NCI-H2171 treated with DMSO at 0.1 percent for 48 hours (cell line): ENCODE data around the gene CRIP2.

Source experiments
- DNase-seq: peaks from one replicate; lab custom pipeline; 2025; lab: John Stamatoyannopoulos, UW

CRIP2 gene

DNA sequence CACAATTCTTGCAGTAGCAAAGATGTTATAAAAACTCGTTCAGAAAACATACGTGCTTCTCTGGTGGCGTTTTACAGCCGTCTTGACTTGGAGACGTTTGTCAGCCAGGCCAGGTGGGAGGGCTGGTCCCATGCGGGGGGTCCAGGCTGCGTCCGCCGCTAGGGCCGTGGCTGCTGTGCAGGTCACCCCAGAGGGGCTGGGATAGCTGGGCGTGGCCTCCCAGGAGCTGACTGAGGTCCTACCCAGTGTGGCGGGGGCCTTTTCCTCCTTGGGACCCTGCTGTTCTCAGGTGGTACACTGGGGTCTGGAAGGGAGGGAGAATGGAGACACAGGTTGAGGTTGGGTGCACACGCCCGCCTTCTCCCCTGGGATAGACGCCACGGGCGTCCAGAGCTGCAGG lies 29.8 kb upstream of the CRIP2 start:
- no peak for DNase-seq

GRCh38 chr14:105445290-105445689 lies 29.3 kb upstream of the CRIP2 start:
- DNase-seq, result no peak

GRCh38 chr14:105445901-105446845 lies 28.4 kb upstream of the CRIP2 start:
- no peak for DNase-seq

GRCh38 chr14:105446971-105447370 lies 27.6 kb upstream of the CRIP2 start:
- no peak for DNase-seq

DNA sequence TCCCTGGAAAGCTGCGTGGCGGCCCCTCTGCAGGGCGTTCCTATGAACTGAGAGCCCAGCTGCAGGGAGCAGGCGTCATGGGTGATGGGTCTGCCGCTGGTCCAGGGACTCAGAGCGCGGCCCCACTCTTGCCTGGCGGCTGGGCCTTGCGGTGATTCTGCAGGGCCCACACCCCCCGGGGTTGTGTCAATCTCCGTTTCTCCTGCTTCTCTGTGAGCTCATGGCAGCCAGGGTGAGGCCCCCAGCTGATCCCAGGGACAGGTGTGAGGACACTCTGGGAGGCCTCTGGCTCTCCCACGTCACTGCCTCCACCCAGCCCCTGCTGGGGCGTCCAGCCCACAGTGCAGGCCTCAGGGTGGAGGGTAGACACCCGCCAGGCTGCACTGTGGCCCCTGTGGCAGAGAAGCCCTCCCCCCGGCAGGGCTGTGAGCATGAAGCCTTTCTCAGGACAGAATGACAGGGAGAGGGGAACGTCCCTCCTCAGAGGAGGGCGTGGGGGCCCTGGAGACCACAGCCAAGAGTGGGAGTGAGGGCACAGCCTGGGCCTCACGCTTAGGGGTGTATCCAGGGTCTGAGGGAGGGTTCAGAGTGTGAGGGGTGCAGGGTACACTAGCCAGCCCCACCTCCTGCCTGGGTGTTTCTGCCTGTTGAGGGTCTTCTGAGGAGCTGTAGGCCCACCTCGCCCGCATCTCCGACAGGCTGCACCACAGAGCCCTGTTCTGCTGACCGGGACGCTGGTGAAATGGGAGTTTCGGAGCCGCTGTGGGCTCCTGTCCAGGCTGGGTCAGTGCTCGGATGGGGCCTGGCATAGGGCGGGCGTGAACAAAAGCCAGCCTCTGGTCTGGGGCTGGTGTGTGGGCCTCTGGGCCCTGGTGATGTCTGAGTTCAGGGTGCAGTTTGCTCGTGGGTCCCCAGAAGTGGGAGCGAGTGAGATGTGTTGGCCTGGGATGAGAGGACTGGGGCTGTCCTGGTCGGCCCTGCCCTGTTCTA lies 26.7 kb upstream of the CRIP2 start:
- DNase-seq, result no peak

- DNase-seq, result peak; percentile 29
Measured at GRCh38 chr14:105448706-105449111, 25.9 kb upstream of the CRIP2 start.

DNA sequence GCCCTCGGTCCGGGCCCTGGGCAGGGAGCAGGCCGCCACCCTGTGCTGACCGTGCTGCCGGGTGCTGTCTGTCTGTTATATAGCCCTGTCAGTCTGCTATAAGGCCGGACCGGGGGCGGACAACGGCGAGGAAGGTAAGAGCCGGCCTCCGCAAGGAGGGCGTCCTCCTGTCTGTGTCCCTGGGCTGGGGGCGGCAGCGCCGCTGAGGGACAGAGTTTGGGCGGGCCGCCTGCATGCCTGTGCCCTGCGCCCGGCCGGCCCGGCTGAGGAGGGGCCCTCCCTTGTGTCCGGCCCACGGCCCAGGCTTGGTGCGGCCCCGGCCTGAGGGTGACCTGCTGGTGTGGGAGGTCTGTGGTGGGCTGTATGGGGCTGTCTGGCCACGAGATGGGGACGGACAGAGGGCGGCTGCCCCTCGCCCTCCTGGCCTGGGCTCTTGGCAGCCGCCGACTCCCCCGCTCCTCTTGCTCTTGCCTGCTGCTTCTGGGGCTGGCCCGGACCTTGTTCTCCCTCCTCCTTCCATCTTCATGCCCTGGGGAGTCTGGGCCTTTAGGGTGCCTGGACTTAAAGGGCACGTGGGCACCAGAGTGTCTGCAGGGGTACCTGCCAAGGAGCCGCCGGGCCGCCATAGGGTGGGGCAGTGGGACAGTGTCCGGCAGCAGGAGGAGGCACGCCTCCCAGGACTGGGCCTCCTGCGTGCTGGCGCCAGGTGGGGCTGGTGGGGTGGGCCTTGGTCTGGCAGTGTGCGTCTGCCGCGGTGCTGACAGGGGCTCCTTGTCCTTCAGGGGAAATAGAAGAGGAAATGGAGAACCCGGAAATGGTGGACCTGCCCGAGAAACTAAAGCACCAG lies 25.1 kb upstream of the CRIP2 start:
- no peak for DNase-seq

GRCh38 chr14:105450123-105450505 lies 24.5 kb upstream of the CRIP2 start:
- no peak for DNase-seq

GRCh38 chr14:105450864-105451720 lies 23.5 kb upstream of the CRIP2 start:
- DNase-seq, result no peak

- DNase-seq, result no peak
Measured at GRCh38 chr14:105452963-105453362, 21.7 kb upstream of the CRIP2 start.

GRCh38 chr14:105453847-105454246 lies 20.8 kb upstream of the CRIP2 start:
- no peak for DNase-seq

DNA sequence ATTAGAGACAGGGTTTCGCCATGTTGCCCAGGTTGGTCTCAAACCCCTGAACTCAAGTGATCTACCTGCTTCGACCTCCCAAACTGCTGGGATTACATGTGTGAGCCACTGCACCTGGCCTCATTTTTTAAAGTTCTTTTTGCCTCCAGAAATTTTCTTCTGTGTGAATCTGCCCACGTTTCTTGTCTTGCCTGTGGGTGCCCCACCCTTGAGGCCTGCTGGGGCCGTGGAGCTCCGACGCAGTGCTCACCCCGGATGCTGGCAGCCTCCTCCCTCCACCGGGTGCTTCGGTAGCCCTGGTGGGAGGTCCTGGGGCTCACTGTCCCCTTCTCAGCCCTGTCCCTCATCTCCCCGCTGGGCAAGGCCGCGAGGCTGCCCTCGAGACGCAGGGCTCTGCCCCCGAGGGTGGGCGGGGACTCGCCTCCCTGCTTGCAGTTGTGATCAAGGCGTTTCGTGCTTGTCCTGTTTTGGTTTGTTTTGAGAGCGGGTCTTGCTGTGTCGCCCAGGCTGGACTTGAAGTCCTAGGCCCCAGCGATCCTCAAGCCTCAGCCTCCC lies 19.5 kb upstream of the CRIP2 start:
- no peak for DNase-seq

GRCh38 chr14:105455766-105456660 lies 18.6 kb upstream of the CRIP2 start:
- DNase-seq, result no peak

DNA sequence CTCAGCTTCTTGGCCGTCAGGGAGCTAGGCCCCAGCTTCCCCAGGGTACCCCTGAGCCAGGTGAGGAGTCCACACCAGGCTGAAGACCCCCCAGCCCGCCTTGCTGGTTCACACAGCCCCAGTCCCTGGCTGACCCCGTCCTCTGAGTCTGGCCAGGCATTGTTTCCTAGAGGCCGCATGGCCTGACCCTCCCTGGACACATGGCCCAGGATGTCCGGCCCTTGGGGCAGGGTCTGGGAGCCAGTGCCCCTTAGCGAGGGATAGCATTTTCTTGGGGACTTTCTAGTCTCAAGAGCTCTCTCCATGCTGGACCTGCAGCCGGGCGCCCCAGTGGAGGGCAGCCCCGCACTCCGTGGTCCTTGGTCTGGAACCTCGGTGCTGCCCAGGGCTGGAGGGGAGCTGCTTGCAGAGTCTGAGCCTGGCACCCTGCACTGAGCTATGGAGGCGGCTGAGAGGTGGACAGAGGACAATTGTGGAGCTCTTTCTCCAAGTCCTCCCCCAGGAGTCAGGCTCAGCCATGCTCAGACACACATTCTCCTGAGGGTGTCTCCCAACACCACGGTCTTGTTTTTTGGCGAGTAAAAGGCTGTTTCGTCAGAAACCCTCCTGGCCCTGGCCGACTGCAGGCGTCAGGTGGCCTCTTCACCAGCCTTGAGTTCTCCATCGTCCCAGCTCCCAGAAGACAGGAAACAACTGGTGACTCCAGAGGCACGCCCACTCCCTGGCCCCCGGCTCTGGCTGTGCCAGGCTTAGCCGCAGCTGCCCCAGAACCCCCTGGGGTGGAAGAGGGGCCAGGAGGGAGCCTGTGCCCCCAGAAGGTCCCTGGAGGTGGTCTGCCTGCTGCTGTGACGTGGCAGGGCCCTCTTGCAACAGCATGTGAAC lies 17.6 kb upstream of the CRIP2 start:
- DNase-seq, result no peak

- DNase-seq, result no peak
Measured at GRCh38 chr14:105458010-105458409, 16.6 kb upstream of the CRIP2 start.

- DNase-seq, result no peak
Measured at GRCh38 chr14:105458571-105458970, 16.1 kb upstream of the CRIP2 start.

- DNase-seq, result no peak
Measured at GRCh38 chr14:105460116-105460515, 14.5 kb upstream of the CRIP2 start.

GRCh38 chr14:105460616-105461015 lies 14.0 kb upstream of the CRIP2 start:
- no peak for DNase-seq
